Activated CD4-positive, alpha-beta T cell treated with anti-CD3 and anti-CD28 coated beads, Interleukin-2, amount 10 ng/mL, durations not matched to agents 7 days and 5 days (primary cell): ENCODE data around the gene SLC9A2. TPM values are rescaled to one million over a fixed set of nuclear protein-coding genes. Genes with fewer than 3 reads are reported as not detected.

Experiments used
- CTCF ChIA-PET: fragments of 350-600 bp; sonication (Branson Sonifier 250); formaldehyde crosslinking; loops from one replicate; lab custom pipeline; 2021; ENCODE audit warnings: antibody characterized with exemption; lab: Charles Lee
- POLR2A ChIA-PET: fragments of 350-600 bp; sonication (Branson Sonifier 250); formaldehyde crosslinking; loops from one replicate; lab custom pipeline; 2021; ENCODE audit warnings: antibody characterized with exemption; lab: Charles Lee
- DNase-seq: peaks from one replicate; pipeline ENCODE4 v3.0.0-alpha.2; 2020
- H3K27ac Mint-ChIP-seq: one replicate; pipeline ENCODE4 v1.8.0; 2021; ENCODE audit warnings: mild to moderate bottlenecking, moderate library complexity, mixed read lengths
- H3K27me3 Mint-ChIP-seq: one replicate; pipeline ENCODE4 v1.8.0; 2021; ENCODE audit warnings: mixed read lengths
- H3K36me3 Mint-ChIP-seq: one replicate; pipeline ENCODE4 v1.8.0; 2021; ENCODE audit warnings: low read depth, mixed read lengths
- H3K4me1 Mint-ChIP-seq: one replicate; pipeline ENCODE4 v1.8.0; 2021; ENCODE audit warnings: mixed read lengths
- H3K4me3 Mint-ChIP-seq: one replicate; pipeline ENCODE4 v1.8.0; 2021; ENCODE audit warnings: mild to moderate bottlenecking, moderate library complexity, mixed read lengths
- H3K9me3 Mint-ChIP-seq: one replicate; pipeline ENCODE4 v1.8.0; 2021; ENCODE audit warnings: mixed read lengths
- total RNA-seq, 2 experiments: library from RNA; stranded (reverse); gene quantifications; one replicate each; pipeline ENCODE4 v1.2.3, GENCODE V29; 2021

Gene SLC9A2
- total RNA-seq, 2 experiments from 2014 or later = not detected

GRCh38 chr2:102597788-102598187 is 21.6 kb upstream of the SLC9A2 start:
- CTCF ChIA-PET = no interaction called here
- Mint-ChIP-seq H3K27ac (no peak overlapping the region), H3K27me3 (peaks cover 34% of the 10 kb centered on the region), H3K9me3 (no peaks in the 10 kb centered on the region), H3K4me1 (no peaks in the 10 kb centered on the region), H3K36me3 (no peaks in the 10 kb centered on the region), H3K4me3 (no peak overlapping the region)
- DNase-seq = no peak
- POLR2A ChIA-PET = no interaction called here

- POLR2A ChIA-PET = no interaction called here
- no peak for DNase-seq
- H3K36me3 Mint-ChIP-seq = no peaks in the 10 kb centered on the region
- no peaks in the 10 kb centered on the region for H3K9me3 Mint-ChIP-seq
- peaks cover 36% of the 10 kb centered on the region for H3K27me3 Mint-ChIP-seq
- CTCF ChIA-PET = no interaction called here
- no peaks in the 10 kb centered on the region for H3K4me1 Mint-ChIP-seq
- no peak overlapping the region for H3K4me3 Mint-ChIP-seq
- no peak overlapping the region for H3K27ac Mint-ChIP-seq
Measured at GRCh38 chr2:102599486-102599885, 19.9 kb upstream of the SLC9A2 start.

- no peak overlapping the region for H3K27ac Mint-ChIP-seq
- H3K9me3 Mint-ChIP-seq = no peaks in the 10 kb centered on the region
- POLR2A ChIA-PET = no interaction called here
- H3K4me3 Mint-ChIP-seq = no peak overlapping the region
- DNase-seq = no peak
- peaks cover 35% of the 10 kb centered on the region for H3K27me3 Mint-ChIP-seq
- no peaks in the 10 kb centered on the region for H3K36me3 Mint-ChIP-seq
- H3K4me1 Mint-ChIP-seq = no peaks in the 10 kb centered on the region
- CTCF ChIA-PET = interaction anchor here (1.2 kb wide), 1 partner anchor 16 kb away, joined by 3 read pairs; no protein-coding TSS in a partner anchor
Measured at GRCh38 chr2:102601730-102602129, 17.6 kb upstream of the SLC9A2 start.

GRCh38 chr2:102603904-102604303 is 15.4 kb upstream of the SLC9A2 start:
- DNase-seq = no peak
- H3K4me1 Mint-ChIP-seq = no peaks in the 10 kb centered on the region
- CTCF ChIA-PET = no interaction called here
- peaks cover 28% of the 10 kb centered on the region for H3K27me3 Mint-ChIP-seq
- H3K27ac Mint-ChIP-seq = no peak overlapping the region
- POLR2A ChIA-PET = no interaction called here
- H3K9me3 Mint-ChIP-seq = no peaks in the 10 kb centered on the region
- no peaks in the 10 kb centered on the region for H3K36me3 Mint-ChIP-seq
- no peak overlapping the region for H3K4me3 Mint-ChIP-seq

- DNase-seq = no peak
- Mint-ChIP-seq H3K27me3 (peaks cover 24% of the 10 kb centered on the region), H3K27ac (no peak overlapping the region), H3K4me3 (no peak overlapping the region), H3K36me3 (no peaks in the 10 kb centered on the region), H3K9me3 (no peaks in the 10 kb centered on the region), H3K4me1 (no peaks in the 10 kb centered on the region)
- POLR2A ChIA-PET = no interaction called here
- CTCF ChIA-PET = interaction anchor here (0.9 to 1.0 kb wide), 2 partner anchors 10 to 26 kb away, joined by 3 read pairs; no protein-coding TSS in a partner anchor
Measured at GRCh38 chr2:102604769-102605168, 14.6 kb upstream of the SLC9A2 start.

GRCh38 chr2:102606353-102606752 is 13.0 kb upstream of the SLC9A2 start:
- ChIA-PET CTCF (interaction anchor here (0.9 kb wide), 1 partner anchor 10 kb away, joined by 3 read pairs; no protein-coding TSS in a partner anchor), POLR2A (no interaction called here)
- DNase-seq = no peak
- Mint-ChIP-seq H3K27me3 (peaks cover 14% of the 10 kb centered on the region), H3K9me3 (no peaks in the 10 kb centered on the region), H3K27ac (no peak overlapping the region), H3K36me3 (no peaks in the 10 kb centered on the region), H3K4me3 (no peak overlapping the region), H3K4me1 (no peaks in the 10 kb centered on the region)

- peak; percentile 55 for DNase-seq
- ChIA-PET CTCF (interaction anchor here (0.6 to 1.5 kb wide), 6 partner anchors 9 to 143 kb away, joined by 3 to 6 read pairs (median 4); partner anchors contain the start of gene SLC9A4), POLR2A (no interaction called here)
- Mint-ChIP-seq H3K27ac (no peak overlapping the region), H3K36me3 (no peaks in the 10 kb centered on the region), H3K9me3 (no peaks in the 10 kb centered on the region), H3K27me3 (peaks cover 54% of the 10 kb centered on the region), H3K4me3 (no peak overlapping the region), H3K4me1 (peaks cover 14% of the 10 kb centered on the region)
Measured at GRCh38 chr2:102615620-102616436, 3.5 kb upstream of the SLC9A2 start.

- Mint-ChIP-seq H3K36me3 (no peaks in the 10 kb centered on the region), H3K4me3 (peak overlapping the region; percentile 21), H3K27ac (no peak overlapping the region), H3K4me1 (peaks cover 14% of the 10 kb centered on the region), H3K9me3 (no peaks in the 10 kb centered on the region), H3K27me3 (peaks cover 73% of the 10 kb centered on the region)
- CTCF ChIA-PET = interaction anchor here (1.3 kb wide), 1 partner anchor 17 kb away, joined by 3 read pairs; no protein-coding TSS in a partner anchor
- no peak for DNase-seq
- POLR2A ChIA-PET = no interaction called here
Measured at GRCh38 chr2:102618452-102619413, 620 bp upstream of the SLC9A2 start.

GRCh38 chr2:102620332-102620731 is 979 bp downstream of the SLC9A2 start:
- no peaks in the 10 kb centered on the region for H3K36me3 Mint-ChIP-seq
- ChIA-PET POLR2A (no interaction called here), CTCF (no interaction called here)
- H3K4me1 Mint-ChIP-seq = peaks cover 14% of the 10 kb centered on the region
- no peak for DNase-seq
- no peak overlapping the region for H3K27ac Mint-ChIP-seq
- no peaks in the 10 kb centered on the region for H3K9me3 Mint-ChIP-seq
- H3K4me3 Mint-ChIP-seq = peak overlapping the region; percentile 33
- peaks cover 66% of the 10 kb centered on the region for H3K27me3 Mint-ChIP-seq

GRCh38 chr2:102621630-102622029 is 2.3 kb downstream of the SLC9A2 start:
- Mint-ChIP-seq H3K27ac (no peak overlapping the region), H3K4me3 (no peak overlapping the region), H3K27me3 (peaks cover 63% of the 10 kb centered on the region), H3K36me3 (no peaks in the 10 kb centered on the region), H3K9me3 (no peaks in the 10 kb centered on the region), H3K4me1 (peaks cover 14% of the 10 kb centered on the region)
- CTCF ChIA-PET = no interaction called here
- DNase-seq = no peak
- POLR2A ChIA-PET = no interaction called here

GRCh38 chr2:102622646-102623045 is 3.3 kb downstream of the SLC9A2 start:
- Mint-ChIP-seq H3K36me3 (no peaks in the 10 kb centered on the region), H3K9me3 (no peaks in the 10 kb centered on the region), H3K4me1 (peaks cover 14% of the 10 kb centered on the region), H3K27ac (no peak overlapping the region), H3K27me3 (peaks cover 59% of the 10 kb centered on the region), H3K4me3 (no peak overlapping the region)
- CTCF ChIA-PET = no interaction called here
- POLR2A ChIA-PET = no interaction called here
- DNase-seq = no peak

- ChIA-PET CTCF (interaction anchor here (1.1 kb wide), 1 partner anchor 64 kb away, joined by 3 read pairs; no protein-coding TSS in a partner anchor), POLR2A (no interaction called here)
- Mint-ChIP-seq H3K9me3 (no peaks in the 10 kb centered on the region), H3K36me3 (no peaks in the 10 kb centered on the region), H3K4me1 (no peaks in the 10 kb centered on the region), H3K27me3 (peaks cover 11% of the 10 kb centered on the region), H3K4me3 (no peak overlapping the region), H3K27ac (no peak overlapping the region)
- DNase-seq = no peak
Measured at GRCh38 chr2:102630458-102630857, 11.1 kb downstream of the SLC9A2 start.
